Right hindlimb (tissue), 1 donor: ENCODE data around the gene MTARC1.

Experiments used
- DNase-seq: peaks from one replicate; pipeline ENCODE4 v3.0.0-alpha.2; 2018

Gene MTARC1

DNA sequence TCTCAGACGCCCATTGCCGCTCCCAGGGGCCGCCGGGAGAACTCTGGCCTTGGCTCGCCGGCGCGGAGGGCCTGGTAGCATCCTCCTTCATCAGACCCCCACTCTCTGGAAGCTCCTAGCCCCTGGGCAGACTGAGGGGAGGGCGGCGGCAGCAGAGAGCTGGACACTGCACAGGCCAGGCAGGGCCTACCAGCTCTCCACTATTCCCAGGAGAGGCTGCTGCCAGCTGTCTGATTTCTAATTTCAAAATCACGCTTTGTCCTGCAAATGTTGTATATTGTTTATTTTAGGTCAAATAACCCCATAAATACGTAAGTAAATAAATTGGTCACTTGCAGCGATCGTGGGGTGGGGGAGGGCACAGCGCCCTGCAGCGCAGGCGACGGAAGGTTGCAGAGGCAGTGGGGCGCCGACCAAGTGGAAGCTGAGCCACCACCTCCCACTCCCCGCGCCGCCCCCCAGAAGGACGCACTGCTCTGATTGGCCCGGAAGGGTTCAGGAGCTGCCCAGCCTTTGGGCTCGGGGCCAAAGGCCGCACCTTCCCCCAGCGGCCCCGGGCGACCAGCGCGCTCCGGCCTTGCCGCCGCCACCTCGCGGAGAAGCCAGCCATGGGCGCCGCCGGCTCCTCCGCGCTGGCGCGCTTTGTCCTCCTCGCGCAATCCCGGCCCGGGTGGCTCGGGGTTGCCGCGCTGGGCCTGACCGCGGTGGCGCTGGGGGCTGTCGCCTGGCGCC is at the start of gene MTARC1:
Gene MTARC1 (plus strand): TSS at position 577 of the 732 bp plus-strand sequence. CDS start 32 bp downstream, at position 609.
- peak; percentile 80 for DNase-seq

DNA sequence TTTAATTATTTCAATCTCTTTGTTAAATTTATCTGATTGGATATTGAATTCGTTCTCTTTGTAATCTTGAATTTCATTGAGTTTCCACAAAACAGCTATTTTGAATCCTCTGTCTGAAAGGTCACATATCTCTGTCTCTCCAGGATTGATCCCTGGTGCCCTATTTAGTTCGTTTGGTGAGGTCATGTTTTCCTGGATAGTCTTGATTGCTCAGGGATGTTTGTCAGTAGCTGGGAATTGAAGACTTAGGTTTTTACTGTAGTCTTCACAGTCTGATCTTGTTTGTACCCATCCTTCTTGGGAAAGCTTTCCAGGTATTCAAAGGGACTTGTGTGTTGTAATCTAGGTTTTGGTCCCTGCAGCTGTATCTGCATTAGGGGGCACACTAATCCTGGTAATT is 45.4 kb upstream of the MTARC1 start:
- no peak for DNase-seq

DNA sequence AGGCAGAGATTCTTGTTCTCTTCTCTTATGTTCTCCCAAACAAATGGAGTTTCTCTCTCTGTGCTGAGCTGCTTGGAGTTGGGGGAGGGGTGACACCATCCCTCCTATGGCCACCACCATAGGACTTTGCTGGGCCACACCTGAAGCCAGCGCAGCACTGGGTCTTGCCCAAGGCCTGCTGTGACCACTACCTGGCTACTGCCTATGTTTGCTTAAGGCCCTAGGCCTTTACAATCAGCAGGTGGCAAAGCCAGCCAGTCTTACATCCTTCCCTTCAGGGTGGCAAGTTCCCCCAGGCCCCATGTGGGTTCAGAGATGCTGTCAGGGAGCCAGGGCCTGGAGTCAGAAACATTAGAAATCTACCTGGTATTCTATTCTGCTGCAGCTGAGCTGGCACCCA is 44.9 kb upstream of the MTARC1 start:
- DNase-seq: no peak

DNA sequence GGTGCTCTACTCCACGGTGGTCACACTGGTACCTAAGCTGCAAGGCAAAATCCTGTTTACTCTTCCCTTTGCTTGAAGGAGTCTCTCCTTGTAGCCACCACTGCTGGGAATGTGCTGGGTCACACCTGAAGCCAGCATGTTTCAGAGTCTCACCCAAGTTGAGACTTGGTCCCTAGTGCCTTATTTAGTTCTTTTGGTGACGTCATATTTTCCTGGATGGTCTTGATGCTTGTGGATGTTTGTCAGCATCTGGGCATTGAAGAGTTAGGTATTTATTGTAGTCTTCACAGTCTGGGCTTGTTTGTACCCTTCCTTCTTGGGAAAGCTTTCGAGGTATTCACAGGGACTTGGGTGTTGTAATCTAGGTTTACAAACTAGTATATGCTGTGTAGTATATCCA is 44.2 kb upstream of the MTARC1 start:
- DNase-seq: no peak

DNA sequence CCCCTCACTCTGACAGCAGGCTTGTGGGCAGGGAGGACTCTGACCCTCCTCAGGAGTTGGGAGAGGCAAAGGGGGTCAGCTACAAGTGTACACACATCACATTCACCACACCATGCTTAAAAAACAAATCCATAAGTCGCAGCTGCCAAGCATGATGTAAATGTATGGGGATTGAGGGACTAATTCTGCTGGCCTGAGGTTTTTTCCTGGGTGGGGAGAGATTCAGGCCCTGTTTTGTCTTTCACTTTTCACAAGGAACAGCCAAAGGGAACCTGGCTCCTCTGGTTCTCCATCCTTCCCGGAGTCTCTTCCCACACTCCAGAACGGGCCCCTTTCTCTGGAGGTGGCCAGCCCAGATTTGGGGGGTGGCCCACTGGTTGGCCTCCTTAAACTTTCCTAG is 39.9 kb upstream of the MTARC1 start:
- no peak for DNase-seq

DNA sequence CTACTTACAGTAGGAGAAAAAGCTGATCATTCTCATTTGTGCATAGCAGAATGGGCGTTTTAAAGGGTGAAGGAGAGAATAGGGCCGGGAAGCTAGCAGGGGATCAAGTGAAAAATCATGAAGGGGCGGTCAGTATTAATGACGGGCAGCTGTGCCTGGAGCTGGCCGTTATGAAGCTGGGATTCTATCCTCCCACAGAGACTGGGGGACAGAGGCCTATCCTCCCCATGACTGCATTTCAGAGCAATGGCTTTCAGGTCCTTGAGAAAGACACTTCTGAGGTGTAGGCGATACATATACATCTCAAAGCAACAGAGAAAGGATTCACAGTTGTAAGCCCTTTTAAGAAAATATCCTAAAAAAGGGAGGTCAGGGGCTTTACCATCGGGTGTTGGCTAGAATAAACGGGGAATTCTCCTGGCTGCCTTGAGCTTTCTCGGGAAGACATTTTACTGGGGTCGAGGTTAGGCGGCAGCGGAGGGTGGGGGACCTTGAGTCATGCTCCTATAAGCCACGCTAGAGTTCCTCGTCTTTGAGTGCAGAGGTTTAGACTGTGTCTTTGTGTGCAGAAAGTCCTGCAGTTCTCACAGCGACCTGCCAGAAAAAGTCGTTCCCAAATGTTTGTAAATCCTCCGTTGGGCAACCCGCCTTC is 39.1 kb upstream of the MTARC1 start:
- DNase-seq: no peak

DNA sequence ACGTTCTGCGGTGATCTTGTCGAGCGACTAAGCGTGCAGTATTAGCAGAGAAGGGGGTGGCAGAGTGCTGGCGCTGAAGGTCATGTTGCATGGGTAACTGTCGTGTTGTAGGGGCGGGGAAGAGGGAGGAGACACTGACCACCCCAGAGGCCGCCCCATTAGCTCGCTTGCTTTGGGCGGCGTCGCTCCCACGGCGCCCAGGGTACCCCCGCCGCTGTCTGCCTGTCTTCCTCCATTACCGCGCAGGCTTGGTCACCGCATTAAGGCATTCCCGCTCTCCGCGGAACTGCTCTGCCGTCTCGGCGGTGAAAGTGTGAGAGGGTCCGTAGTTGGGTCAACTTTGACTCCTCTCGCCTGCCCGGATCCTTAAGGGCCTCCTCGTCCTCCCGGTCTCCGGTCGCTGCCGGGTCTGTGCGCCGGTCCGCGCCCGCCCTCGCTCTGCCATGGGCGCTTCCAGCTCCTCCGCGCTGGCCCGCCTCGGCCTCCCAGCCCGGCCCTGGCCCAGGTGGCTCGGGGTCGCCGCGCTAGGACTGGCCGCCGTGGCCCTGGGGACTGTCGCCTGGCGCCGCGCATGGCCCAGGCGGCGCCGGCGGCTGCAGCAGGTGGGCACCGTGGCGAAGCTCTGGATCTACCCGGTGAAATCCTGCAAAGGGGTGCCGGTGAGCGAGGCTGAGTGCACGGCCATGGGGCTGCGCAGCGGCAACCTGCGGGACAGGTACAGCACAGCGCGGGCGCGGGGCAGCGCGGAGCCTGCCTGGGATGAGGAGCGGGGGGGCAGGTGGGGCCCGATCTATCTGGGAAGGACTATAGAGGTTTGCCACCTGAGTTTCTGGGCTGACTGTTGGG is 38.4 kb upstream of the MTARC1 start, which contains the start of gene MTARC2:
Gene MTARC2 (plus strand): TSS at position 234 of the 846 bp plus-strand sequence. CDS start 210 bp downstream, at position 444.
- peak; percentile 86 for DNase-seq

DNA sequence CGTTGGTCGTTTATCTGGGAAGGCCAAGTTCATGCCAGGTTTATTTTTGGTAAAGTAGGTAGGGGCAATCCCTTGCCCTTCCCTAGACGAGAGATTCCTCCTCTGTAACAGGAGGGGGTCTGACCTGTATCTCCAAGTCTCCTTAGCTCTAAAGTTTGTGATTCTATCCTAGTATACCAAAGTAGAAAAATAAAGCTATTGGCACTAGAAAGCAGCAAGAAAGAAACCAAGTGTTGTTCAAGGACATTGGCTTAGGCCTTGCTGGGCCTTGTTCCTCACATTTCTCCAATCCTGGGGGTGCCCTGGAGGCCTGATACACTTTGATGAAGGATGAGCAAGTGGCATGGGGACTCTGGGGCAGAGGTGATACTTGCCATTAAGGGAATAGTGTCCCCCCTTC is 37.8 kb upstream of the MTARC1 start:
- DNase-seq: no peak

DNA sequence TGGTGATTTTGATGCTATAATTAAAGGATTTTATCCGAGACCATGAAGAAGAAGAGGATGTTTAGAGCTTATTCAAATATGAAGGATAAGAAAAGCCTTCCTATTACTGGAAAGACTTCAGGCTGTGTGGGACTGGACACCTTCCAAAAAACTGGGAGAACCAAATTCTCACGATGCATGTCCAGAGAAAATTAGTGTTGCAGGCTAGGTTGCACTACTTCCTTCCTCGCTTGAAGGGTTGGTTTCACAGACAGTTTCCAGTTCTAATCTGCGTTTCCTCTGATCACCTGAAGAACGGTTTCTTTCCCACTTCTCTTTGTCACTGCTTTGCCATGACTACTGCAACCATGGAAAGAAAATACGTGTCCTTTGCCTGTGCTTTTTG is 36.6 kb upstream of the MTARC1 start:
- peak; percentile 39 for DNase-seq

DNA sequence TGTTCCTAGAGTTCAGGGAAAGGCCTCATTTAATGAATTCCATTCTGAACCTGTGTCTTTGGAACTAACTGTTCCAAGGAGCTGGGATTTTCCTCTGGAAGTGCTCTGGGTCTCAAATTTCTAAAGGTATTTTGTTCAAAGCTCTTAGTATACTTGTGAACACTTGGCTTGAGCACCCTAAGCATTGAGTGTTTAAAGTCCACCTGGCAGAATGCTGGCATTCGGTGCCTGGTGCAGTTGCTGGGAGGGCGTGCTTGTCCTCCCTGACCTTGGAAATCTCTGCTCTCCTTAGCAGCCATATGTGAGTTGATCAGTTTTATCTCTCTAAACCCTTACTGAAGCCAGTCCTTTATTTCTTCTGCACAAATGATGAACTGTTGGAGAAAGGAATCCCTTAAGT is 35.6 kb upstream of the MTARC1 start:
- DNase-seq: no peak

DNA sequence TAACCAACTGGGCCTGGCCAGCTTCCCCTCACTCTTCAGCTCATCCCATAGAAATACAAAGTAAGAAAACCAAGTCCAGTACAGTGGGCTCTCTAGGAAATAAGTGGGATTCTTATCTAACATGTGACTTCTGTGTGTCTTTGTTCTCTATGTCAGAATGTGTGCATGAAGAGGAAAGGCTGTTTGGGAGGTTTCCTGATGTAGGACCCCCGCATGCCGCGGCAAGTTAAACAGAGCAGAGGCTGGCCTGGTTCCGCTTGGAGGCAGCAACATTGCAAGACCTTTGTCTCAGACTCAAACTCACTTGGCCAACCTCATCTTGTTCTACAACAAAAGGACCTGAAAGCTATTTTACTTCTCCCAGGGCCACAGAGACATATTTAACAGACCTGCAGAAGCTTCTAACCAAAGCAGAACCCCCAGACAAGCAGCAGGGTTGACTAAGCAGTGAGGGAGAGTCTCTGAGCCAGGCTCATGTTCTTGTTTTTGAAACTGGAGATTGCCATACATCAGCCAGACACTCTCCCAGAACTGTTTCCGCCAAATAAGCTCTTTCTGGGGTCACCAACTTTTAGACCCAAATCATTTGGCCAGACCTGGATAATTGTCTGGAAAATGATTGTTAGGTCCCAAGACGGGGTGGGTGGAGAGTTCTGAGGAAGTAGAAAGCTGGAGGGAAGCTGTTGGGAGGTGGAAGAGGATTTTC is 32.3 kb upstream of the MTARC1 start:
- DNase-seq: no peak

DNA sequence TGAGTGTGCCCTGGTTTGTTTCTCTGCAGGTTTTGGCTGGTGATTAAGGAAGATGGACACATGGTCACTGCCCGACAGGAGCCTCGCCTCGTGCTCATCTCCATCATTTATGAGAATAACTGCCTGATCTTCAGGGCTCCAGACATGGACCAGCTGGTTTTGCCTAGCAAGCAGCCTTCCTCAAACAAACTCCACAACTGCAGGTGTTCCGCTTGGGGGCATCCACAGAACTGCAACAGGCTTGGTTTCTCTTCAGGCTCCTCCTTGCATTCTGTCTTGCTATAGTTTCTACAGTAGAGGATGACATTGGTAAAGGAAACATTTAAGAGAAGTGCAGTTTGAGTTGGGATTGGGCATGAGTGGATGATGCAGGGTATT is 31.8 kb upstream of the MTARC1 start:
- no peak for DNase-seq

DNA sequence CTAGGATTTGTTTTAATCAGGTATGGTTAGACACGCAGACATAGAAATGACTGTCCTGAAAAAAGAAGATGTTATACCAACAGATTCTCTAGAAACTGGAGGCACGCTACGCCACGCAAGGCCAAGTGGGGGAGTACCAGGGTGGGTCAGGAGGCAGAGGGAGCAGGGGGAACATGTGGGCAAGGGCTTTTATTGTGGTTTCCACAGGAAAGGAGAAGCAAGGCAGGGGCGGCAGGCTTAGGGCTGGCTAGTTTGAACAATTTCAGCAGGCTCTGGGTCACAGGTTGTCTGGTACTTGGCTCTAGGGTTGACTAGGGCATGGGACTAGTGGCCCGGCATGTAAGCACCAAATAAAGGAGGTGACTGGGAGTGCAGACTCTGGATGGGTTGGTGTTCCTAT is 31.4 kb upstream of the MTARC1 start:
- no peak for DNase-seq

DNA sequence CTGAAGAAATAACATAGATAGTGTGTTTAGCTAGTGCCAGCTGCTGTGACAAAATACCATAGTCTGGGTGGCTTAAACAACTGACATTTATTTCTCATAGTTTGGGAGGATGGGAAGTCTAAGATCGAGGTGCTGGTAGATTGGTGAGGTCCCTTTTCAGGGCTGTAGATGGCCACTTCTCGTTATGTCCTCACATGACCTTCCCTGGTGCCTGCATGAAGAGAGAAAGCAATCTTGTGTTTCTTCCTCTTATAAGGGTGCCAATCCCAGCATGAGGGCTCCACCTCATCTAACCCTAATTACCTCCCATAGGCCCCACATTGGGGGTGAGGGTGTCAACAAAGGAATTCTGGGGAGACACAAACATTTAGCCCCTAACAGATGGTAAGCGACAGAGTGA is 29.3 kb upstream of the MTARC1 start:
- no peak for DNase-seq

DNA sequence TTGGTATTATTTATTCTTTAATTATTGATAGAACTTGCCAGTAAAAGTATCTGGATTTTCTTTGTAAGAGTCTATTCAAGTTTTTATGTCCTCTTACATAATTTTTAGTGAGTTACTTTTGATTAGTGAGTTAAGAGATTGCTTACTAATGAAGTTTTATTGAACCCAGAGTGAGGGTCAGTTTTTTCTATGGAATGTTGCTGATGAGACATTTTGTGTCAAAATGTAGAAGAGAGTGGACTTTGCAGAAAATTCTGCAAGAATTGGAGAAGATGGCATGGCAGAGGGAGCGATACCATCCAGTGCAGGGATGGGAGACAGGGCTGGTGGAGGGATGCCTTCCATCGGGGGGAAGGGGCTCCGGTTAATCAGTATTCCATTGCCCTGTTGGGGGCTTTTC is 27.6 kb upstream of the MTARC1 start:
- DNase-seq: no peak

DNA sequence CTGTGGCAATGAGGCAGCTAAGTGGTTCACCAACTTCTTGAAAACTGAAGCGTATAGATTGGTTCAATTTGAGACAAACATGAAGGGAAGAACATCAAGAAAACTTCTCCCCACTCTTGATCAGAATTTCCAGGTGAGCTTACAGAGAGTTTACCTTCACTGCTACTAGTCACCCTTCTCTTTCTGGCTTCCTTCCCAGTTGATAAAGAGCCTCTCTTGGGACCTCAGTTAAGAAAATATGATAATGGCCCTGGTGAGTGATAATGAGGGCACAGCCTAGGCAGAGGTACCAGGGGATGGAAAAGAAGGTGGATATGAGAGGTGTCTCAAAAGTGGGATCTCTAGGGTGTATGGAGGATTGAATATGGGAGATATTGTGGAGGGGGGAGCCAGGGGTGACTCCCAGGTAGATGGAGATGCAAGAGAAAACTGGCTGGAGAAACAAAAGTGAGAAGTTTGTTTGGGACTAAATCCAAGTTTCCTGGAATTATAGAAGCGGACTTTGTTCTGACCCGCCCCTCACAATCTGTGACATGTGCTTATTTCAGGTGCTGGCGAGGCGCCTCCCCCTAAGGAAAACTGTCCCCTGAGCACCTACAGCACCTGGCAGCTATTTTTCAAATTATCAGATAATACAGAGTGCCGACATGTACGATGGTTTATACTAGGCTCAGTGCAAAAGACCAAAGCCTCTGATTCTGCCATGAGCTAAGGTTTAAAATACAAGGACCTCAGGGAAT is 24.9 kb upstream of the MTARC1 start:
- no peak for DNase-seq

DNA sequence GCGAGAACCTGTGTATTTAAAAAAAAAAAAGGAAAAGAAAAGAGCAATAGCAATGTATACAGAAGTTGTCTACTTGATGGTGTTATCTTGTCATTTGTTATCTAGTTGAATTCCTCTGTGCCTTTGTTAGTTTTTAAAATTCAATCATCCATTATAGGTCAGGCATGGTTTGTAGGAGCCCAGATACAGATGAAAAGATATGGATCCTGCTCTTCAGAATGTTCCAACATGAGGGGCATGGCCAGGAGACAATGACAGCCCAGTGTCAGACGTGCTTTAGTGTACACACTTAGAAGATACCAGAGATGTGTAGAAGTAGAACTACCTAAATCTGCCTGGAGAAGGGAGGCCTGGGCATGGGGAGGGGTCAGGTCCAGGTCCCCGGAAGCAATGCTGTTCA is 22.0 kb upstream of the MTARC1 start:
- no peak for DNase-seq

DNA sequence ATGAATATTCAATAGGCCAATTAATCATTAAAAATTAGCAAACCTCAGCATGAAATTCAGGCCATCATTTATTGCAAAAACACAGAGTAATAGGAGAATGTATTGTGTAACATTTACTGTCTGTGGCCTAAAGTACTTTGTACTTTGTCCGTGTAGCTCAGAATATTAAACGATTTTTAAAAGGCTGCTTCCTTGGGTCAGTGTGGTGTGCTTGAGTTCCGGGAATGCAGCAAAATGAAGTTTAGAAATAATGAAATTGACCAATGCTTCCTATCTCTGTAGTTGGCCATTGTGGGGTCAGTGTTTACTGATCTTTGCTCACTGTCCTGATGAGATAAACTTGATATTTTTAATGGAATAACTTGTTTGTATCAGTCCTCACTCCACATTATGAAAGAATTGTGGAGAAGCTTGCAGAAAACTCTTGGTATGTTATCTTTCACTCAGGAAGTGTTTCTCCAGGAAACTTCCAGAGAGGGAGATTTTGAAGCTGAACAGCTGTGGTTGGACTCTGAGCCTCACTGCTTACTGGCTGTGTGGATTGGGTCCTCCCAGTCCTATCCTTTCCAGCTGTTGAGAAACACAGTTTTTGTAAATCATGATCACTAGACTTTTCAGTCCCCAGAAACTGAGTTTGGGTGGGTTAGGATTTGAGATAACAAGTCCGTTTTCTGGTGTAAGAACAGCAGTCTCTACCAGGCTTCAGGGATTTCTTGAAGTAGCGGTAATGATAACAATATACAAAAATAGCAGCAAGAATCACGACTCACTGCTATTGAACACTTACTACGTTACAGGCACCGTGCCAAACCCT is 19.2 kb upstream of the MTARC1 start:
- DNase-seq: no peak

DNA sequence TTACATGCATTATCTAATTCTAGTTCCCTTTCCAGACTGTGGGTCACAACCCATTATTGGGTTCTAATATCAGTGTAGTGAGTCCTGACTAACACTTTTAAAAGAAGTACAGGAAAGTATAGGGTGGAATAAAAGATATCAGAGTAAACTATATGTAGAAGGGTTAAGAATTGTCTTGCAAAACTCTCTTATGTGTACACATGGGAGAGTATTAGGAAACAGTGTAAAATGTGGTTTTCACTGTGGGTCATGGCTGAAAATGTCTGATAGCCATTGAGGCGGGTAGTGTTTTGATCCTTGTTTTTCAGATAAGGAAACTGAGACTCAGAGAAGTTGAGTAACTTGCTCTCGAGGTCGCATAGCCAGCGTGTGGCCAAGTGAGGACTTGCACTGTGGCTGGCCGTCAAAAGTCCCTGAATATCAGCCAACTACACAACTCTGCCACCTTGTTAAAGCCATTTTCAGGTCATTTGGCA is 18.5 kb upstream of the MTARC1 start:
- DNase-seq: no peak

DNA sequence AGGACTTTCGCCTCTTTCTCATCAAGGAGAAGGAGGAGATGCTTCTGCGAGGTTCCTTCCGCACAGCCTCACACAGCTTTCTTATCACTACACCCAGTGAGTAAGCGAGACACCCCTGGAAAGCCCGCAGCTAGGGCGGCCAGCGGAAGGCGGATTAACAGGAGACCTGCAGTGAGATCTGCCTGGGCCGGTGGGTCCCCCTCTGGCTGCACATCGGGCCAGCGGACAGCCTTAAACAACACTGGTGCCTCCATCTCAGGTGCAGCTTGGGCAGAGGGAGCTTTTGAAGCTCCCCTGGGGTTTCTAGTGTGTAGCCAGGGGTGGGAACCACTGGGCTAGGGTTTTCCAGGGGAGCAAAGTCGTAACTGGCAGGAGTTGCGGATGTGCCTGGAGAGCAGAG is 17.5 kb upstream of the MTARC1 start:
- no peak for DNase-seq

DNA sequence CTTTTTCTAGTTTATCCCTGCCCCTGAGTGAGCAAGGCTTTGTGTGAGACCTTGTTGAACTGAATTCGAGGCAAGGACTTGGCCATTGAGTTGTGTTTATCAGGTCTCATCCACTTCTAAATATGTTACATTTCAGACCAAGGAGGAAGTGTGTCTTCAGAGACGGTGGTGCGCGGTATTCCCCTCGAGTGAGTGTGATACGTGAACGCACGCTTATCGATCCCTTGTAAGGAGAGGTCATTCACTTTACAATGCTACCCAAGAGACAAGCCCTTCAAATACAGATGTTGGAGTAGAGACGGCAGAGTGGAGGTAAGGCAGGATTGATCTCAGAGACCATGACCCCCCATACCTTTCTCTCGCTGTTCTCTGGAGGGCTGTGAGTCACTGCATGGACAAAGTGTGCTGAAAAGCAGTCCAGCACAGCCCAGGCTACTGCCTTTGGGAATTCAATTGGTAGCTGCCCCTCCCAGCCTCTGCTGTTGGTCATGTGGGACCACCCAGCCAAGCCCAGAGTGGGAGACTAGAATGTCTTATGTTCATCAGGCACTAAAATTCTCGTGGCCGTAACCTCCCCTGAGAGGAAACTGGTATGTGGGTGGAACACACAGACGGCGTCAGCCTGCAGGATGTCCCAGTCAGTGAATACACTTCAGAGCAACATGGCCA is 16.3 kb upstream of the MTARC1 start:
- no peak for DNase-seq
